ENCODE data around the gene ARID1B.

ARID1B gene

DNA sequence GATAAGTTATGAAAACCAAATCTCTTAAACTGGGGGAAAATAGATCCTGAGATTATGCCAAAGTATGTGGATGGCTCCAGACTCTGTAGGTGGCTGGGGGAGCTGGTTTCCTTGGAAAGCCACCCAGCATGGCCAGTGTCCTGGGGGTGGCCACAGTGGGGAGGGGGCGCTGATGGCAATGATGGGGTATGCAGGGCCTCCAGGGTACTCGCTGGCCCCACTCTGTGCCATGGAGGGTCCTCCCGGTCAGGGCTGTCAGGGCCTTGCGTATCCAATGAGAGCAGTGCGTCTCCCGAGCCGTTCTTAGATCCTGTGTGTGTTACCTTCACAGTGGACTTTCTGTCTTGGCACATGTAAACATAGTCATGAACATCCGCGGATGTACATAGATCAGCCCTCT lies 393.4 kb downstream of the ARID1B start:
- TF ChIP-seq, protein P1, sequence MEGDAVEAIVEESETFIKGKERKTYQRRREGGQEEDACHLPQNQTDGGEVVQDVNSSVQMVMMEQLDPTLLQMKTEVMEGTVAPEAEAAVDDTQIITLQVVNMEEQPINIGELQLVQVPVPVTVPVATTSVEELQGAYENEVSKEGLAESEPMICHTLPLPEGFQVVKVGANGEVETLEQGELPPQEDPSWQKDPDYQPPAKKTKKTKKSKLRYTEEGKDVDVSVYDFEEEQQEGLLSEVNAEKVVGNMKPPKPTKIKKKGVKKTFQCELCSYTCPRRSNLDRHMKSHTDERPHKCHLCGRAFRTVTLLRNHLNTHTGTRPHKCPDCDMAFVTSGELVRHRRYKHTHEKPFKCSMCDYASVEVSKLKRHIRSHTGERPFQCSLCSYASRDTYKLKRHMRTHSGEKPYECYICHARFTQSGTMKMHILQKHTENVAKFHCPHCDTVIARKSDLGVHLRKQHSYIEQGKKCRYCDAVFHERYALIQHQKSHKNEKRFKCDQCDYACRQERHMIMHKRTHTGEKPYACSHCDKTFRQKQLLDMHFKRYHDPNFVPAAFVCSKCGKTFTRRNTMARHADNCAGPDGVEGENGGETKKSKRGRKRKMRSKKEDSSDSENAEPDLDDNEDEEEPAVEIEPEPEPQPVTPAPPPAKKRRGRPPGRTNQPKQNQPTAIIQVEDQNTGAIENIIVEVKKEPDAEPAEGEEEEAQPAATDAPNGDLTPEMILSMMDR (IDR thresholded peaks at IDR 0.05; ENCODE audit: insufficient read depth, low read depth, low read length, missing control alignments): no peak
- DNase-seq (ENCODE audit: low read depth): no peak
- no peak overlapping the region for H3K4me3 ChIP-seq (ENCODE audit: low read depth, low read length)

GRCh38 chr6:157171801-157172200 lies 394.6 kb downstream of the ARID1B start:
- TF ChIP-seq, protein P1 (IDR thresholded peaks at IDR 0.05; ENCODE audit: insufficient read depth, low read depth, low read length, missing control alignments): no peak
- no peak for DNase-seq (ENCODE audit: low read depth)
- H3K4me3 ChIP-seq (ENCODE audit: low read depth, low read length): no peak overlapping the region

DNA sequence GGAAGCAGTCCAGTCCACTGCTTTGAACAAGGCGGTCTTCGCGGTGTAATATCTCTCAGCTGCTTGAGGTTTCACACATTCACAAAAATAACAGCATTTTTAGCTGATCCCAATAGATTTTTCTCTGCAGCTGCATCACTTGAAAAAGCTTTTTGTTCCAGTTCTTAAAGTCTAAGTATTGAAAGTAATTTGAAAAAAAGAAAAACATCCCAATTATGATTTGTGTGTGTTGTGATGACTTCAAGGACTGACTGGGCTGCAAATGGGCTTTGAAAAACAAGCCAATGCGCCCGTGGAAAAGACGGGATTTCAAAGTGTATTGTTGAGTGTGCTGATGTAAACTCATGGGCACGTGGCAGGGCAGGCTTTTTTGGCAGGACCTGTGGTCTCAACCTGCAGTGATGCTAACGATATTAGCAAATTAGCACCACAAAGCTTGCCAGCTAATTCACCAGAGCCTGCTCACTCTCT lies 395.1 kb downstream of the ARID1B start:
- no peak for DNase-seq (ENCODE audit: low read depth)

GRCh38 chr6:157172830-157173536 lies 395.8 kb downstream of the ARID1B start:
- DNase-seq (ENCODE audit: low read depth): no peak
- TF ChIP-seq, protein P1 (IDR thresholded peaks at IDR 0.05; ENCODE audit: insufficient read depth, low read depth, low read length, missing control alignments): no peak
- H3K4me3 ChIP-seq (ENCODE audit: low read depth, low read length): no peak overlapping the region

More for the DNA sequence above, 395.1 kb downstream of the ARID1B start:
- TF ChIP-seq, protein P1 (IDR thresholded peaks at IDR 0.05; ENCODE audit: insufficient read depth, low read depth, low read length, missing control alignments): no peak
- no peak overlapping the region for H3K4me3 ChIP-seq (ENCODE audit: low read depth, low read length)

DNA sequence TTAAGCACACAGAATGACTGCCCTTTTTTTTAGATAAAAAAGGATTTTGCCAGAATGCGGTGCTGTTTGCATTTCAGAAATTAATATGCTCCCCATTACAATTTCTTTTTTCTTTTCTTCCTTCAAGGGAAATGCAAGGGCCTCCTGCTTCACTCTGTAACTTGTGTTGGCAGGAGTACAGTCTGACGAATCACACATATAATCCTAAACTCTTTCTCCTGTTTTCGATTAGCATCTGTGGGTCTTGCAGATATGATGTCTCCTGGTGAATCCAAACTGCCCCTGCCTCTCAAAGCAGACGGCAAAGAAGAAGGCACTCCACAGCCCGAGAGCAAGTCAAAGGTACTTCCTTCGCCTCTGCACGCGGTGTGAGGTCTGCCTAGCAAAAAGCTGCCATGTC lies 396.6 kb downstream of the ARID1B start:
- TF ChIP-seq, protein P1 (IDR thresholded peaks at IDR 0.05; ENCODE audit: insufficient read depth, low read depth, low read length, missing control alignments): no peak
- DNase-seq (ENCODE audit: low read depth): no peak
- H3K4me3 ChIP-seq (ENCODE audit: low read depth, low read length): no peak overlapping the region

- no peak for DNase-seq (ENCODE audit: low read depth)
- TF ChIP-seq, protein P1 (IDR thresholded peaks at IDR 0.05; ENCODE audit: insufficient read depth, low read depth, low read length, missing control alignments): no peak
- H3K4me3 ChIP-seq (ENCODE audit: low read depth, low read length): no peak overlapping the region
Observed at GRCh38 chr6:157174731-157175130, 397.6 kb downstream of the ARID1B start.
